SHP77 (cell line): Measurements from ENCODE around the gene NPS.

ENCODE experiments used
- DNase-seq, 2 experiments: peaks; one replicate each; lab custom pipeline; 2025; lab: John Stamatoyannopoulos, UW

The NPS gene

DNA sequence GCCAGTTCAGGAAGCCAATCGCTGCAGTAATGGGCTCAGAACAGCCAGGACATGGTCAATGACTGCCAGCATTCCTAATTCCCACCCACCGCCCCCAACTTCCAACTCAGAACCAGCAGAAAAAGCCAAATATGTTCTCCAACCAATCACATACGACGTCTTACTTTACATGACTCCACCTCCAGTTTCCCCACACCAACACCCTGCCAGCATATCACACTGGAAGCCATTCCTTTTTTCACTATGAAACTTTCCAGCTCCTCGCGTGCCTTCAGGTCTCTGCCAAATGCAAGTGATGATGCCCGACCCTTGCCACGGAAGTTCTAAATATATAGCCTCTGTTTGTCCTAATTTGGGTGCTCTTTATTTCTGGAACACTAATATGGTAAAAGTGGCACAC lies 12.5 kb downstream of the NPS start:
- DNase-seq = no peak

- no peak for DNase-seq
Measured at GRCh38 chr10:127563718-127564553, 14.8 kb downstream of the NPS start.

DNA sequence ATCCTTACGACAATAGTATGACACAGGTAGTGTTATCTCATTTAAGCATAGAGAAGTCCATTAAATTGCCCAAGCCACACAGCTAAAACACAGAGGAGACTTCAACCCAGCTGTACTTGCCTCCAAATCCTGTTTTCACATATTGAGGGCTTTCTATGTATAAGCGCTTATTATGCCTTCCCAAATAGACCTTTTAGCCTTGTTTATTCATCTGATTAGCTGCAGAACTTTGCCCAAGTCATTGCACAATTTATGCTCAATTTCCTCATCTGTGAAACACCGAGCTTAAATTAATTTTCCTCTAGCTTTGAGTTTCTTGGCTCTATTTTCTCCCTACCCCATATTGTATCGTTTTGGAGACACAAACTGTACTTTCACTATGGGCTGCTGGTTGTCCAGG lies 15.5 kb downstream of the NPS start:
- no peak for DNase-seq

DNA sequence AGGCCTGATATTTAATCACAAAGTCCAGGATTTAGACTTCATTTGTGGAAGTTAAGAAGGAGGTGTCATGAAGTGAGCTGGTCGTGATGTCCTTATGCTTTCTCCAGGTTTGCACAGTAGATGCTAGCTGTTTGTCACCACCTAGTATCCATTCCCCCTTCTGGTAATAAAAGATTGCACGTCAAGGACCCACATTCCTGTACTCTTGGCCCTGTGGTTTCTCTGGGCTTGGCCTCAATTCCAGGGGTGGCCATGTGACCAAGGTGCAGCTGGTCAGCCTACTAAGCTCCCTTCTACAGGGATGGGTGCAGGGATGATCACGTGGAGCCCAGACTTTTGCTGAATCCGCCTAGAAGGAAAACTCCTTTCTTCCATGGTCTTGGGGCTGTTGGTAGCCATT lies 16.5 kb downstream of the NPS start:
- no peak for DNase-seq

GRCh38 chr10:127569210-127569609 lies 20.1 kb downstream of the NPS start:
- no peak for DNase-seq

- no peak for DNase-seq
Measured at GRCh38 chr10:127570036-127570435, 20.9 kb downstream of the NPS start.

GRCh38 chr10:127571386-127571785 lies 22.3 kb downstream of the NPS start:
- DNase-seq = no peak

- no peak for DNase-seq
Measured at GRCh38 chr10:127576051-127576450, 26.9 kb downstream of the NPS start.

DNA sequence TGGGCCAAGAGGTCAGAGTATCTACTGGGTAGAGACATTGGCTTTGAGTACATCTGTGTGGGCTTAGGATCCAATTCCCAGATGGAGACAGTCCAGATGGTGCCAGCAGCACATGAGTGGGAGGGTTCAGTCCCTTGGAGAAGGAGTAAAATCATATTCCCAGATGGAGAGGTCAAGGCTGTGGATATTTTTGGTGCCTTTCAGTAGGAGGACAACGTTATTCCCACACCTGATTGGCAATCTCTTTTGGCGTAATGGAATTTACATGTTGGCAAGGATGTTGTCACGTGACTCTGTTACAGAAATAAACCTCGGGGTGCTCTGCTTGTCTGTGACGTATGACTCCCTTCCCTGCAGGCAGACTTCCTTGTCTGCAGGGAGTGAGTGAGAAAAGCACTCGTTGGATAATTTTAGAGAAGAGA lies 27.6 kb downstream of the NPS start:
- DNase-seq = no peak

GRCh38 chr10:127577376-127578258 lies 28.5 kb downstream of the NPS start:
- no peak for DNase-seq

GRCh38 chr10:127578259-127578960 lies 29.3 kb downstream of the NPS start:
- DNase-seq = no peak

GRCh38 chr10:127578961-127579305 lies 29.8 kb downstream of the NPS start:
- DNase-seq = no peak

GRCh38 chr10:127579640-127580039 lies 30.5 kb downstream of the NPS start:
- DNase-seq = no peak

DNA sequence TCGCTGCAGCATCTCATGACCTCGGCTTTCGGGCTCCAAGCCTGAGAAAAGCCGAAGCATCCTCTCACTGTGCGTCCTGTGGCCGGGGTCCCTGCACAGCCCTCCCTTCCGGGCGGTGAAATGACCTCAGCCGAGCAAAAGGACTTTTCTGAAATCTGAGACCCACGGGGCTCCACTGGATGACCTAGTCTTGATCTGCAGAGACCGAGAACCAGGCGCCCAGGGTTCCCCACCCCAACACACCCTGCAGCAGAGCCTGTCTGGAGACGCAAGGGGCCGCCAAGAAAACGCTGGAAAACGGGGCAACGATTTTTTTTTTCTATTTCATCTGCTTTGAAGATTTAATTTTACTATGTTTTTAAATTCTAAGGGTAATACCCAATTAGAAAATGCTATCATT lies 31.7 kb downstream of the NPS start:
- DNase-seq = no peak

GRCh38 chr10:127585519-127586023 lies 36.5 kb downstream of the NPS start:
- DNase-seq = no peak

- no peak for DNase-seq
Measured at GRCh38 chr10:127587668-127588365, 38.7 kb downstream of the NPS start.

DNA sequence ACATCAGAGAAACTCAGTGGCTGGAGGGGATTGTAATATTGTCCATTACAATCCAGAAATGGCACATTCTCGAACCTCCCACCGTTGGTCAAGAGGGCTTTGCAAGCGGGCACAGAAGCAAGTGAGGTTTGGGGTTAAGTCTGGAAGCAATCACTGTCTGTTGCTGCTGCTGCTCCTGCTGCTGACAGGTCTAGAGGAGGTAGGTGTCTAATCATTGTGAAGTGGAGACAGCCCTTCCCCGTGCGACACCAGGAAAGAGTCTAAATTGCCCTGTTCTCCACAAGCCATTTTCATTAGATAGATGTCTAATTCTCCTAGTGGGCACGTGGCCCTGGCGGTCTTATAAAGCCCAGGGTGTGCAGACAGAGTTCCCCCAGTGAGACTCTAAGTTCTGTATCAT lies 43.5 kb downstream of the NPS start:
- no peak for DNase-seq

DNA sequence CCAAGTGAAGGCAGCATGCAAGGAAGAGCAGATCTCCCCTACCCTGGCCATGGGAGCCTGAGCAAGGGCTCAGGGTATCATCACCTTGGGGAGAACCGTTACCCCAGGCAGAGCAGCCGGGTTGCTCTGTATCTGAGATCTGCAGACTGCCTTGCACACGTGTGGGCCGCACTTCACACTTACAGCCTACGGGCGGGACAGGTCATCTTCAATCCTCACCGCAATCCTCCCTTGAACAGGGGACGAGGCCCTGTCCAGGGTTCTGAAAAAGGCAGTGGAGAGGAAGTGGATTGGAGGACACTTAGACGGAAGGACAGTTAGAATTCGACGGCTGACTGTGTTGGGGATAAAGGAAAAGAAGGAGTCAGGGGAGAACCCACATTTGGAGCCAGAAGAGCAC lies 51.4 kb downstream of the NPS start:
- no peak for DNase-seq
